Mesenteric fat pad (tissue), 1 donor: ENCODE data around the gene PLCB1. TPM values are rescaled to one million over a fixed set of nuclear protein-coding genes. Genes with fewer than 3 reads are reported as not detected.
"Not testable (repeated sequence)": the region's sequence is repeated elsewhere in the genome, so short reads cannot be mapped to it uniquely, and the experiment has no call there.

ENCODE experiments used
- DNase-seq: peaks from one replicate; pipeline ENCODE4 v3.0.0-alpha.2; 2020; ENCODE audit warnings: low spot score
- total RNA-seq: library from RNA; stranded (reverse); fragmentation: NEBNext Ultra II Directional; extraction: Animal tissue kit (Norgen Biotek cat#: 25700); gene quantifications from one replicate; pipeline ENCODE4 v1.2.1, GENCODE V29; 2021
- donor health status: DM: yes; HTN: yes; CAD: no.

The PLCB1 gene
- total RNA-seq, 1 donor from 2014 or later: 16.9 TPM

DNA sequence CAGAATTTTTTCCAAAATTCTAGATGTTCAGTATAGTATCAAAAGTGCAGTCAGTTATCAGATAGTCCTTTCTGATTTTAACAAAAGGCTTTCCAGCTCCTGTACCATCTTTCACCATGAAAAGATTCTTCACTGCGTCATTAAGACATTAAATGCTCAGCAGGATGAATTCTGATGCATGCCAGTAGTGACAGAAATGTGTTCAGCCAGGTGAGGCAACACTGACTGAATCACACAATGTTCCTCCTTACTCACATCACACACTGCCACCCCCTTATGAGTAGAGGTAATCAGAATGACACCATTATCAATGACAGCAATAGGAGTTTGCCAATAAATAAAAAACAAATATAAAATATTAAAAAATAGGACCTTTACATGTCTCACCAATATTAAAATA, 510.2 kb downstream of the PLCB1 start:
- DNase-seq: no peak

DNA sequence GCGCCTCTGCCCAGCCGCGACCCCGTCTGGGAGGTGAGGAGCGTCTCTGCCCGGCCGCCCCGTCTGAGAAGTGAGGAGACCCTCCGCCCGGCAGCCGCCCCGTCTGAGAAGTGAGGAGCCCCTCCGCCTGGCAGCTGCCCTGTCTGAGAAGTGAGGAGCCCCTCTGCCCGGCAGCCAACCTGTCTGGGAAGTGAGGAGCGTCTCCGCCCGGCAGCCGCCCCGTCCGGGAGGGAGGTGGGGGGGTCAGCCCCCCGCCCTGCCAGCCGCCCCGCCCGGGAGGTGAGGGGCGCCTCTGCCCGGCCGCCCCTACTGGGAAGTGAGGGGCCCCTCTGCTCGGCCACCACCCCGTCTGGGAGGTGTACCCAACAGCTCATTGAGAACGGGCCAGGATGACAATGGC, 512.4 kb downstream of the PLCB1 start:
- DNase-seq: not testable (repeated sequence)

DNA sequence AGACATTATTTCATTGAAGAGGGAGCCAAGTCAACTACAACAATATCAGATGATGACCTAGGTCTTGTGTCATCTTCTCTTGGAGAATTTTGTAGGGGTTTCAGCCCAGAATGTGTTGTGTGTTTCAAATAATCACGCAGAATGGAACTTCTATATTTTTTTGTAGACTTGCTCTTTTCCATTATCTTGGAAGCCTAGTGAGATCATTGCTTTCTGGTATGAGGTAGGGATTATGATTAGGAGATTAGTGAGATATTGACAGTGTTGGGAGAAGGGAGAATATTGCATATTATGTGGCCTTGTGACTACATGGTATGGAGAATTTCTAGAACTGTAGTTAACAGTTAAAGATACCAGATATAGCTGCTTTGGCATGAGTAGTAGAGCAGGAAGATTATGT, 513.3 kb downstream of the PLCB1 start:
- DNase-seq: no peak

DNA sequence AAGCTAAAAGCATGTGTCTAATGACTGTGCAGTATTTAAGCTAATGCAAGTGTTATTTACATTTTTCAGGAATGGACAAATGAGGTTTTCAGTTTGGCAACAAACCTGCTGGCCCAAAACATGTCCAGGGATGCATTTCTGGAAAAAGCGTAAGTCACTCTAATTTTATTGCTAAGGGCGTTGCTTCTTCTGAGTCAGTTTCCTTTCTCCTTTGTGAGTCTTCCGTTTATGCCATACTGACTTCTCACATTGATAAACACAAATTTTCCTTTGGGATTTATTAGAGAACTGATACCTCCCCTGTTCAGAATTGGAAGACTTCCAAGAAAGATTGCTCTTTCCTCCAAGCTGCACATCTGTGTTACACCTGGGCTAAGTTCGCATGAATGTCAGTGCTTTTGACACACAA, 514.0 kb downstream of the PLCB1 start:
- no peak for DNase-seq

DNA sequence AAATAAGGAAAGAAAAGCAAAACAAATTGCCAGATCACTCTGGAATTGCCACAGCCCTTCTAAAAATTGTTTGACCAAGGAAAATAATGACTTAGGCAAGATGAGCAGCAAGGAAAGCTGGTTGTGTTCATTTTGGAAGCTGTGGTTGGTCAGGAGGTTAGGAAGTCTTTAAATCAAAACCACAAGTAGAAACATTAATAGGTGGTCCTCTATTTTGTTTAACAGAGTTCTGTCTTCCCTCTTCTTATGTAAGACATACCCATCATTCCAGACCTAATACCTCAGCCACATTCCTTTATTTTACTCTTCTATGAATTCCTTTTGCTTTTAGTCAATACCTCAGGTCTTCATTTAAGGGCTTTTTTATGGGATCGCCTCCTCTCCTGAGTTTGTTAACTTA, 514.6 kb downstream of the PLCB1 start:
- DNase-seq: no peak

DNA sequence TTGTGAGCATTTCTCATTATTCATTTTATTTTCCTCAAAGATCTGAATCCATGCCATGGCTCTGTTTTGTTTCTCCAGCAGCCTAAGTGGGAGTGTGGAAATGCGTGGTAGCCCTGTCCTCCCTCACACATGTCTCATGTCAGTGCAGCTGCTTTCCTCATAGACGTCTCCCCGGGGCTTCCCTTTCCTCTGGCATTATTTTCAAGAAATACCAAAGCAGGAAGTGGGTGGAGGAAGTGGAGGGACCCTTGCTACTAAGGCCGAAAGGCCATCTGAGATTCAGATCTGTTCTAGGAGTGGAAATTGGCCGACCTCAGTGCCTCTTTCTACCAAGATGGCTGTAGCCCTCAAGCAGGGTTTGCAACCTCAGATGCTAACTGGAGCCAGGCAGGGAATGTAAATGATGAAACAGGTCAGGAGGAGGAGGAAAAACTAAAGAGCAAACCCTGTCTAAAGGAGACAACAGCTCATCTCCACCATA, 515.9 kb downstream of the PLCB1 start:
- no peak for DNase-seq

DNA sequence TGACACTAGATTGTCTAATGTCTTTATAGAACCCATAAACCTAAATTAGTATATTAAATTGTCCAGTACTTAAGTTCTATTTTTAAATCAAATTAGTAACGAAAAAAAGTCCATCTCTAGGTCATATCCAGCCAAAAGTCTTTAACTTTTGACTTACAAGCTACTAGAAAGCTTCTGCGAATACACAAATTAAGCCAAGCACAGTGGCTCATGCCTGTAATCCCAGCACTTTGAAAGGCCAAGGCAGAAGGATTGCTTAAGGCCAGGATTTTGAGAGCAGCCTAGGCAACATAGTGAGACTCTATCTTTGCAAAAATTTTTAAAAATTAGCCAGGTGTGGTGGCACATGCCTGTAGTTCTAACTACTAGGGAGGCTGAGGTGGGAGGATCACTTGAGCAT, 516.4 kb downstream of the PLCB1 start:
- DNase-seq: no peak

DNA sequence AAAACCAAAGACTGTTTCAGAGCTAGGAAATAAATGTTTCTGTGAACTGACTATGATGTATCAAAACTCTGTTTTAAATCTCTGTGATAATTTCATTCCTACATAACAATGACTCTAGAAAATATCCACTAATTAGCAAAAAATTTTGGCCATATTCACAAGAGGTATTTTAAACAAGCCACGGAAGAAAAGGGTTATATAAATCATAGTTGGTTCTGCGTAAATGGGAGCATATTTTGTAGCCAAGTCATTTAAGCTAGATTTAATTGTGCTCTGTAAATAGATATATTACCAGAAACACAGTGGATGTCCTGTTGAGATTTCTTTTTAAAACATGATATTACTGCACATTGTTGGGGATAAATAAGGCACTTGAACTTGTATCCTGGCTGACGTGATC, 520.3 kb downstream of the PLCB1 start:
- DNase-seq: no peak

DNA sequence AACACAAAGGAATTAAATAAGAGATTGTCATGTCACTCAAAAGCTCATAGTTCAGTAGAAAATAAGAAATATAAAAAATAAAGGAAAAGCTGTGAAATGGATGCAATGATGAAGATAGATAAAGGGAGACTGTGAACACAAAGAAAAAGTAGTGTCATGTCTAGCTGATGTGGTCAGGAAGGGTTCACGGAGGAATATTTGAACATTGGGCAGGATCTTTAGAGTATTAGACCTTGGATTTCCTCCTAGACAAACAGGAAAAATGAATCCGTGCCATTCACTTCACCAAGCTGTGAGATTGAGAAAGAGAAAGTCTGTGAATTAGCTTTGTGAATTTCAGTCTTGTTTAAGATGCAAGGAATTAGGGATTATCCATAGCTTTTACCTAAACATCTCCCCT, 522.4 kb downstream of the PLCB1 start:
- DNase-seq: no peak

DNA sequence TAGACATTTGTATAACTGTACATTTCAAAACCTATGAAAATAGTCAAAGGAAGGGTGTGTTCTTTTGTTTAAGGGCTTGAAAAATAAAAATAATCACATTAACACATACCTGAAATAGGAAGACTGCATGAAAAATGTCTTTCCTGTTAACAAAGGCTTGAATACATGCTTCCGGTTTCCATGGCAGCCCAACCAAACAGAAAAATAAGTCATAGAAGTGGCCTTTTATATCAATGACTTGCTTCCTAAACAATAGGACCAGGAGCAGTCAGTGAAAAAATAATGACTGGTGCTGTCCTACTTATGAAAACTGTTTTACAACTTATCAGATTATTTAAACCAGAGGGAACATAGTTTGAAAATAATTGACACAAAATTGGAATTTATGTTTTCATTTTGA, 524.3 kb downstream of the PLCB1 start:
- no peak for DNase-seq

DNA sequence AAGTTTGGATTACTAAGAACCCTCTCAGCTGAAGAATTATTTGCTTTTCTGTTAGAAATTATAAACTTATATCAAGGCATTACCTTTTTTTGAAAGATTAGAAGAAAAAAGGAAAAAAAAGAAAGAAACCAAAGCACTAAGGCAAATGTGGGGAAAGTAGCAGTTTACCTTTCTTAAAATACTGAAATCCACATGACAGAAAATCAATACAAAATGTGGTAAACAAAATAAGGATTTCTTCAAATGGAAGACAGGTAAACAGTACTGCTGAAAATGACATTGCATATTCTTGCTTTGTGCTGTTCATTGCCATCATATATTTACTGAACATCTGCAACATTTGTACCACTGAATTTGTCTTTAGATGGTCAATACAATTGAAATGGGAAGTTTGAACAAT, 525.6 kb downstream of the PLCB1 start:
- DNase-seq: no peak

DNA sequence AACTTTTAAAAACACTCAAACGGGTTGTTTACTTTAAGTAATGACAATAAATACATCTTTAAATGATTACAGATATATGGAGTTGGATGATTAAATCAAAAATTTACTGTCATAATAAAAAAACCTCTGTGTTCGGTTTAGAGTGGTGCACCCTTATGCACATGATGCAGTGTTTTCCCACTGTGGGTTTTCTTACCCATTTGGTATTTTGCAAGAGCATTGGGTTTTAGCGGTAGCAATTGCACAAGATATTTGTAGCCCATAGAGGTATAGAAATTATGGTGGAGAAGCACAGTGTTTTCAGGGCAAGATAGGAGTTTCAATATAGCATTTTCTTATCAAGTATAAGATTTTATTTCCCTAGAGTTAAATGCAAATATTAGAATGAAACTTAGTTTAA, 526.0 kb downstream of the PLCB1 start:
- no peak for DNase-seq

DNA sequence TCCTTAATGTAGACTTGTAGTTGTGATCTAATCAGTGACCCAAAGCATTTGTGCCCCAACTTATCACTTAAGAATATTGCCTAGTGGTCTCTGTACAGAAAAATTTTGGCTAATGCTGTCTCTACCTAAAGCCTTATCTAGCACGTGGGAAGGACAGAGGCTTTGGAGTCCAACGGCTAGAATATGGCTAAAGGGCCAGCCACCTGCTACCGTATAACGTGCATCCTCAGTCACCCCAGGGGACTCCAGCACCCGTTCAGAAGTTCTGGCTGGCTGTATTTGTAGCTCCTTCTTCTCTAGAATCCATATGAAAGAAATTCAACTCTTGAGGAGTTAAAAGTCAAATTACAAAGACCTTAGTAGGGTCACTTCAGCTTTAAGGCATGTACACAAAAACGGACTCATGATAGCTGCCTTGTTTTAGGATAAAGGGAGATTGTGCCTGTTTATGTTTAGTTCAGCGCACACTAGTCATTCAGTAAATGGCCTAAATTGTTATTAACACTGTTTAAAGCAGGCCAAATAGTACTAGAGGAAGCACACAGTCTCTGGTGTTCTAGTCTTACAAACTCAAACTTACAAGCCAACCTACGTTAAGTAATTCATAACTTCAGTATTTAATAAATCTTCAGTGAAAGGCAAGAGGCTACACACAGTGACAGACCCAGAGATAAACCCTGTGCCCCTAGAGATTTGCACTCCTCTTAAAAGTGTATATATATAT, 529.3 kb downstream of the PLCB1 start:
- DNase-seq: no peak

DNA sequence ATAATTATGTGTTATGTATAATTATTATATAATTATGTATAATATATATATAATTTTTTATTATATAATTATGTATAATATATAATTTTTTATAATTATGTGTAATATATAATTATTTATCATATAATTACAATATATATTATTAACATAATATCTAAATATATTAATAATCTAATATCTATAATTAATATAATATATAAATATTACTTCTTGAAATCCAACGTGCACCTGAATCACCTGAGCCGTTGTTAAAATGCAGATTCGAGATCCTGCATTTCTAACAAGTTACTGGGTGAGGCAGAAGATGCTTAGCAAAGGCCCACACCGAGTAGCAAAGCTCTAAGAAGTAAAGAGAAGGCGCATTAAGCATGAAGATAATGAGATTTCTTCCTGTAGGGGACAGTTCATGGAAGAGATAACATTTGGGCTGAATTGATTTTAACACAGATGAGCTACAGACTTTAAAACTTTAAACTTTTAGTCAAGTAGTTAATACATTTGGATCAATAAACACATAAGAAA, 530.4 kb downstream of the PLCB1 start:
- DNase-seq: no peak

DNA sequence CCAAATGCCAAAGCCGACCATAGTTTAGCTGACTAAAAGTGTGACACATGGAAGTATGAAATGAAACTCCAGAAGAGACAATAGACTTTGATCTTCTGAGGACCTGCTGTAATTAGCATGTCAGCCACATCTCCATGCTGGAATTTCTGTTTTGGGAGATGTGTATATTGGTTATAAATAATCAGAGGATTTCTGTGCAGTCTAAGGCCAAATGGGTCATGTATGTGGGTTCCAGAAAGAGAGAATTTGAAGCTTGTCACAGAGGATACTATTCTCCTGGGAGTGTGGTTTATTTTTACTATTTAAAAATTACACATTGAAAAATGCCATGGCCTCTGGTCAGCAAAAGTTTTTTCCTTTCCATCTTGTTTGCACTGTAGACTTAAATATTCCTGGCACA, 531.4 kb downstream of the PLCB1 start:
- DNase-seq: no peak

DNA sequence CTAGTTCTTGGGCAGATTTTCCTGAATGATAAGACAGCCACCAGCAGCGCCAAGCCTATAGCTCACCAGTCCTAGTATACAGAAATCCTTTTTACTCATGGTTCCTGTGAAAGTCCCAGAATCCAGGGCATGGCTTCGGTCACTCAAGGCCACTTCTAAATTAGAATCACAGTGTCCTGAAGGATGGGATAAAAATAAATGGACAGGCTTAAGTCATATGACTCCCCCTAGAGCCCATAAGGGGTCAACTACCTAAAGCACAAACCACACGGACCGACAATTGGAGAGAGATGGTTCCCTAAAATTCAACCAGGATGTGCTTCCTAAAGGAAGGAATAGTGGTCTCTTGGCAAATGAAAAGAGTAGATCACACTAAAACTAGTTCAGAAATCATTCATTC, 532.7 kb downstream of the PLCB1 start:
- no peak for DNase-seq

DNA sequence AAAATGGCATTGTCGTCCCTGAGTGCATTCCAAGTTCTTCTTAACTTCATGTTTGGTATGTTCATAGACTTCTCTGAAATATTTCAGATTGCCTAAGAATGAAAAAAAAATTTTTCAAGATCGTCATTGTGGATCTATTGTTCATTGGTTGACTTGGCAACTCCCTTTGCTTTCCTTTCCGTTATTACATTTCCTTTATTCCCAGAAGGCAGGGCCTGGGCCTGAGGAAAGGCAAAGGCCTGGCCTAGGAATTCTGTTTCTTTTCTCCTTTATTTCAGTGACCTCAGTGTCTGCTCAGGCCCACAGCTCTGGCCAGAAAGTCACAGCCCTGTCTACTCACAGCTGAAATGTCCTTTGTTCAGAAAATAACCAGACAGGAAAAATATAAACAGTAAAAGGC, 535.2 kb downstream of the PLCB1 start:
- no peak for DNase-seq

DNA sequence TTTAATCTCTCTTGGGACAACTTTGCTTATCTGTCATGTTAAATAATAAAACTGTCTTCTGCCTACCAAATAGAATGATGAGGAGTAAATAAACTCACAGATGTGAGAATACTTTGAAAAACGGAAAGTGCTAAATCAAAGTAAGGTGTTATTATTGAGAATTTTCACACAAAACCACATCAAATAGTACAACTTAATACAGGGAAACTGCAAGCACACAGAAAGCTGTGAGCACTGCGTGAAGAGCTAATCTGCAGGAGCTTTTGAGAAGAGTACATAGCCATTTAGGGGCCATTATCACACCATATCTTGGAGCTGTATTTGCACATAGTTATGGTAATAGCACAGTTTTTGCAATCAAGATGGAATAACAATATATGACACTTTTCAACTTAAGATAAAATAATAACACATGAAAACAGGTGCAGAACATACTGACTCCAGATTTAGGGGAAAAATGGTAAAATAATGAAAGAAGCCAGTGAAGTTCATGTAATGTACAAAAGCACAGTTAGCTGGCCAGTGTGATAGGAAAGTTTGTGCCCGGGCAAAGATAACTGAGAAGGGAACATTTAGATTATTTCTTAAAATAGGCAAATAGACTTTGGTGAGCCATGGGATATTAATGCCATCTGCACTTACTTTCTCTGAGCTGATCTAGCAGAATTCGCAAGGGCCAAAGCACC, 538.3 kb downstream of the PLCB1 start:
- DNase-seq: no peak

DNA sequence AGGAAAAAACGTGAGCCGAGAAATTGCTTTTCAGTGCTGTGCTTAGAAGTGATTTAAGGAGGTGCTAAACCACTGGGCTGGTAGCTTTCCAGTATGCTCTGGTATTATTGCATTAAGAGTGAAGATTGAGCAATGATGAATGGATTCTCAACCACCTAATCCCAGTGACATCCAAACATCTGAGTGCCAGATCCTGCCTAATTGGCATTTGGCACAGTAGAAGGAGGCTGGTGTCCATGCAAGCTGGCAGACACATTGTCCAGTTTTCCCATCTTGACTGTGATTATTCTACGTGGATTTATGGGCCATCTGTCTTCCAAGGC, 538.8 kb downstream of the PLCB1 start:
- DNase-seq: no peak

DNA sequence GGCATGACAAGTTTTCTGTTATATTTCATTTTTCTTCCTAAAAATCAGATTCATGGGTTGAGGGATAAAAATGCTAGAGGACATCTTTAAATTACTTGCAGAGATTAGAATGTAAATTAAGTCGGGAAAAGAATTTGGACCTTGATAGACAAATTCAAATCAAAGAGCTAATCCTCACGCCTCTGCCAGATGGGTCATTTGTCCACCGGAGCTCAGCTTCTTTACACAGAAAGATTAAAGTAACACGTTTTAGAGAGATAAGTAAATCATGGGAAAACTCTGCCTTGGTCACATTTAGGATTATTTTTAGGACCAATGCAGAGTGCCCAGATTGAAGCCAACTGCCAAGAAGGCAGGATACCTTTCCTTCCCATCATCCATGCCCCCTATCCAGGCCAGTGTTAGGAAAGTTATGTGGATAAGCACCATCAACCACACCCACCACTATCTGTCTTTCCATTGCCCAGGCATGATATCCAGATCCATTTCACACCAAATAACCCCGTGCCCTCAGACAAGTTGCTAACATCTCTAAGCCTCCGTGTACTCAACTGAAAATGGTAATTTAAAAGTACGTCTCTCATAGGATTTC, 539.4 kb downstream of the PLCB1 start:
- no peak for DNase-seq

DNA sequence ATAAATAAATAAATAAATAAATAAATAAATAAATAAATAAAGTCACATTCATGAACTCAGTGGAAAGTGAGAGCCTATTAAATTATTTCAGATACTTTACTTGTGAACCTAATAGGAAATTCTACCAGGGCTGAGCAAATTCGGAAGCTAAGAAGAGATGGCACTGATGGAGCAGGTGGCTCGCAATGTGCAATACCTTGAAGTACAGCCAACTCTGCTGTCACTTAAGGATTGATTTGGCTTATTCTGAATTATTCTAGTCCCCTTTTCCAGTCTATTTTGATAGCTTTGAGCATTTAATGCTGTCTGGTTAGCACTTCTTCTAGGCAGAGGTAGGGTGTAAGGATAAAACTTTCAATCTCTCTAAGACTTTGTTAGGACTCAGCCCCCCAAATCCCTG, 541.0 kb downstream of the PLCB1 start:
- no peak for DNase-seq

DNA sequence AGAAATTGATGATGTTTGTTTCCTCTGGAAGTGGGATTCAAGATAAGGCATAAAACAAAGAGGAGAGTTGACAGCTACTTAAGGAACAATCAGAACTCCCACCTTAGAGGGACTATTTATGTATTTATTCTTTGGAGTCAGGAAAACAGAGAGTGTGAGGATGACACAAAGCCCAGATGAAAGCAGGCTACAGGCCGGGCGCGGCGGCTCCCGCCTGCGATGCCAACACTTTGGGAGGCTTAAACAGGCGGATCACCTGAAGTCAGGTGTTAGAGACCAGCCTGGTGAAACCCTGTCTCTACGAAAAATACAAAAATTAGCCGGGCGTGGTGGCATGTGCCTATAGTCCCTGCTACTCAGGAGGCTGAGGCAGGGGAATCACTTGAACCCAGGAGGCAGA, 543.8 kb downstream of the PLCB1 start:
- no peak for DNase-seq
